H1 (cell line): ENCODE results near the gene DUSP18. TPM values are rescaled to one million over a fixed set of nuclear protein-coding genes. Genes with fewer than 3 reads are reported as not detected.

Source experiments
- ASH2L ChIP-seq: fragments of 200-600, 300-600 bp; sonication (generic); IDR thresholded peaks from one replicate; pipeline ENCODE4 v1.7.1; 2017; ENCODE audit warnings: low read length
- NANOG ChIP-seq: IDR thresholded peaks from 2 replicates; pipeline ENCODE4 v1.6.1; 2011; ENCODE audit warnings: low read length, low read depth, mild to moderate bottlenecking, inconsistent platforms; ENCODE audit not compliant: insufficient read depth, poor library complexity, severe bottlenecking
- polyA plus RNA-seq, 7 experiments: library from polyadenylated mRNA; depleted of rRNA in 3 of 7; stranded (reverse) in 5 of 7; unstranded in 2 of 7; fragments of >200 nt in 5 of 7; fragments of 200-250 nt in 2 of 7; gene quantifications; 1 replicate in 5 of 7; 2 replicates in 1 of 7; 4 replicates in 1 of 7; pipeline versions ENCODE4 v1.2.1 to v1.2.3, GENCODE V29; 2011 to 2013; ENCODE audit warnings: missing spikeins in 2 of 7, mixed read lengths in 2 of 7
- total RNA-seq: library from RNA; stranded (reverse); fragmentation: NEBNext Ultra II Directional; extraction: Animal tissue kit (Norgen Biotek cat#: 25700); gene quantifications from 2 replicates; pipeline ENCODE4 v1.2.1, GENCODE V29; 2021
- TF ChIP-seq, protein P1 (sequence below), 3 experiments: IDR thresholded peaks; 1 replicate in 2 of 3; 2 replicates in 1 of 3; pipeline versions ENCODE4 v1.5.1 to v1.6.1; 2011; ENCODE audit warnings: low read length in 3 of 3, mild to moderate bottlenecking in 3 of 3, inconsistent platforms in 2 of 3, low read depth in 1 of 3, moderate library complexity in 1 of 3; ENCODE audit not compliant: insufficient read depth in 1 of 3; ENCODE audit errors: control extremely low read depth in 1 of 3
- TF ChIP-seq, protein P2 (sequence below): IDR thresholded peaks from 2 replicates; pipeline ENCODE4 v1.6.1; 2011; ENCODE audit warnings: low read depth, mild to moderate bottlenecking, low read length; ENCODE audit not compliant: insufficient read depth

DUSP18 gene
- total and polyA plus RNA-seq, 2 of the 8 experiments (the other 6 are each of a cell fraction or from before 2014, with no cell fraction given), result 2.6 to 7.3 TPM

DNA sequence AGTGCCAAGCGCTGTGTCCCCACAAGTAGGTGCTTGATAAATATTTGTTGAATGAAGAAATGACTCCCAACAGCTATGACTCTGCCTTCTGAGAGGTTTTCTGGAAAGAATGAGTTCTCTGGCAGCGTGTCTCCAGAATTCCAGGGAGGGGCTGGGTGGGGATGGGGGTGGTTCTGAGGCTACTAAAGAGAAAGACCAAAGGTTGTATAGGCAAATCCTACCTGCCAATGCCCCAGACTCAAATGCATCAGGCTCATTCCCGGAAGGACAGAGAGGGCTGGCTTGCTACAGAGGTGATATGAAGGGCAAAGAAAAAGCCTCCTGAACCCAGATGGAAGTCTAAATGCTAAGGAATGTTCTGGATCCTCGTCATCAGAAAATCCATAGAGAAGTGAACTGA is 1.9 kb downstream of the DUSP18 start (continued):
- TF ChIP-seq, protein P1, sequence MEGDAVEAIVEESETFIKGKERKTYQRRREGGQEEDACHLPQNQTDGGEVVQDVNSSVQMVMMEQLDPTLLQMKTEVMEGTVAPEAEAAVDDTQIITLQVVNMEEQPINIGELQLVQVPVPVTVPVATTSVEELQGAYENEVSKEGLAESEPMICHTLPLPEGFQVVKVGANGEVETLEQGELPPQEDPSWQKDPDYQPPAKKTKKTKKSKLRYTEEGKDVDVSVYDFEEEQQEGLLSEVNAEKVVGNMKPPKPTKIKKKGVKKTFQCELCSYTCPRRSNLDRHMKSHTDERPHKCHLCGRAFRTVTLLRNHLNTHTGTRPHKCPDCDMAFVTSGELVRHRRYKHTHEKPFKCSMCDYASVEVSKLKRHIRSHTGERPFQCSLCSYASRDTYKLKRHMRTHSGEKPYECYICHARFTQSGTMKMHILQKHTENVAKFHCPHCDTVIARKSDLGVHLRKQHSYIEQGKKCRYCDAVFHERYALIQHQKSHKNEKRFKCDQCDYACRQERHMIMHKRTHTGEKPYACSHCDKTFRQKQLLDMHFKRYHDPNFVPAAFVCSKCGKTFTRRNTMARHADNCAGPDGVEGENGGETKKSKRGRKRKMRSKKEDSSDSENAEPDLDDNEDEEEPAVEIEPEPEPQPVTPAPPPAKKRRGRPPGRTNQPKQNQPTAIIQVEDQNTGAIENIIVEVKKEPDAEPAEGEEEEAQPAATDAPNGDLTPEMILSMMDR (IDR thresholded peaks at IDR 0.05; ENCODE audit: control extremely low read depth in 1 of 3, insufficient read depth in 1 of 3, low read depth in 1 of 3, low read length in 3 of 3), result no peak
- TF ChIP-seq ASH2L (no peak), NANOG (no peak)
- TF ChIP-seq, protein P2, sequence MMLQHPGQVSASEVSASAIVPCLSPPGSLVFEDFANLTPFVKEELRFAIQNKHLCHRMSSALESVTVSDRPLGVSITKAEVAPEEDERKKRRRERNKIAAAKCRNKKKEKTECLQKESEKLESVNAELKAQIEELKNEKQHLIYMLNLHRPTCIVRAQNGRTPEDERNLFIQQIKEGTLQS, result no peak
